GM18873 (cell line): ENCODE measurements around the gene PARP8.

ENCODE experiments used
- ATAC-seq: cut with Tn5 transposase; IDR thresholded peaks from one replicate; pipeline ENCODE4 v1.9.1; 2021; ENCODE audit warnings: mild to moderate bottlenecking, moderate library complexity, moderate number of reproducible peaks; ENCODE audit not compliant: unreplicated experiment, low FRiP score

Gene PARP8

DNA sequence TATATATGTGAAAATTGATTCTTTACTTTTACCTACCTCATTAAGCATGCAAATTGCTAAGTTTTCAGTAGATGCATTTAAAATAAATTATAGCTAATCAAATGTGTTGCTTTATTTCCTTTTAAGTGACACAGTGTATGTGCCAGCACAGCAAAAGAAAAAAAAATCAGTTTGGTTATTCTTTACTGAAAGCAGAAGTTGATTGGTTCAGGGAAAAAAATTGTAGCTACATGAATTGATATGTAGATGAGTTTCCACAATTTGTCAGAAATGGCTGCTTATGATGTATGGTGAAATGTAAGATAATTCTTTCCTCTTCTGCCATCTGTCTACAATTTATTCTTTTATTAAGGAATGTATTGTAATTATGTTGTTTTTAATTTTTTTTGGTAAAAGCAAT is 57.8 kb downstream of the PARP8 start:
- no peak for ATAC-seq

DNA sequence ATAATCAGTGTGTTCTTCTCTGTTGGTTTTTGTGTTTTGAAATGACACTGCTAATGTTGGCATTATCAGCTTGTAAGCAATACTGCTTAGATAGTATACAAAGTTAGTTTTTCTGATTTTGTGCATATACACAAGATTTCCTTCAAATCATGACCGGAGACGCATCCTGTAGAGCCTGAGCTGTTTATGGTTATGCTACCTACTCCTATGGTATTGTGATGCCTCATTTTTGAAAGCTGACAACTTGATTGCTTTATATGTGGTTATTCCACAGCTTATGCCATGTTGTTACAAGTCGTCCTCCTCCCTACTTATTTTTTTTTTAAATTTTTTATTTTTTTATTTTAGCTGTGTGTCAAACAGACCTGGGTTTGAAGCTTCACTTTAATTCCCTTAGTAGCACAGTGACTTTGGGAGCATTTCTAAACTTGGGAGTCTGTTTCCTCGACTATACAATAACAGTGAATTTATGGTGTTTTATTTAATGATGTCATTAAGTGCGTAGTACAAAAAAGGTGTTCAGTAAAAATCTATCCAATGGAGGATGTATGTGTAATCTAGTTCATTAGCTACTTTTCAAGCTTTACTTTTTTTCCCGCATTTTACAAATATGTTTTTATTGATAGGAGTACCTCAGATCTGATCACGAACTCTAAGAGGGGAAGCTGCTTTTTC is 59.5 kb downstream of the PARP8 start:
- no peak for ATAC-seq

DNA sequence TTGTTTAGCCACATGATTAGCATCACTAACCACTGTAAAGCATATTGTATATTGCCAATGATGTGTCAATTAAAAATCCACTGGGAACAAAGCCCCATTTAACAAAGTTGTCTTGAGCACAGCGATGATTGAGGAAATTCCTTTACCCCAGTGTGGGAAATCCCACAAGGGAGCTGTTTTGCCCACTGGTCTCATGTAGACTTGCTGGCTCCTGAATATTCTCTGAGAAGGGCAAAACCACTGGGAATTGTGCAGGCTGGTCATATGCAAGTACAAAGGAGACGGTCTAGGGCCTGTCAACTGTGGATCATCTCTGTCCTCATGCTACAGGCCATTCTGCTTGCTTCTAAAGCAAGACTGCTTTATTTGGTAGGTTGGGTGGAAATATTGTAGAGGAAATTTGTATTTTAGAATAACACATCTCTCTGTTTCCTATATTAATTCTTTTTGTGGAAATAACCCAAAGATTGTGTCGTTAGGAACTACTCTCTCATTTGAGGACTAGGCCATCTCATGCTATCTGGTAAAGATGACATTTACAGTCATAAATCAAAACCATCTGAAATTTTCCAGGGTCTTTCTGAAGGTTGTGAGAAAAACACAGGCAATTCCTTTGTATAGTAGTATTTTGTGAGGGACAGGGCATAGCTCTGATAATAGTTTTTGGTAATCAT is 60.2 kb downstream of the PARP8 start:
- no peak for ATAC-seq

DNA sequence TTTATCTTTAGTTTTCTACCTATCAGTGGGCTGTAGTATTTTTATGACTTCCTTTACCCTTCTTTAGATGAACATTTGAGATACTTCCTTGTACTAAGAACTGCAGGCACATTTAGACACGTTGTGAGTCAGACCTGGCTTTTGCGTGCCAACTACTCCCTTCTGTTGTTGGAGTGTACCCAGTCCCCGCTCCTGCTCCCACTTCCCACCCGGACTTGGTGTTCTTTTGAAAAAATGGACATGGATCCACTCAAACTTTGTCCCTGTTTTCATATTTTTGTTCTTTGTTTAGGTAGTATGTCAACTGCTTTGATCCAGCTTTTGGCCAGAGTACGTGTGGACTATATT is 60.7 kb downstream of the PARP8 start:
- no peak for ATAC-seq

DNA sequence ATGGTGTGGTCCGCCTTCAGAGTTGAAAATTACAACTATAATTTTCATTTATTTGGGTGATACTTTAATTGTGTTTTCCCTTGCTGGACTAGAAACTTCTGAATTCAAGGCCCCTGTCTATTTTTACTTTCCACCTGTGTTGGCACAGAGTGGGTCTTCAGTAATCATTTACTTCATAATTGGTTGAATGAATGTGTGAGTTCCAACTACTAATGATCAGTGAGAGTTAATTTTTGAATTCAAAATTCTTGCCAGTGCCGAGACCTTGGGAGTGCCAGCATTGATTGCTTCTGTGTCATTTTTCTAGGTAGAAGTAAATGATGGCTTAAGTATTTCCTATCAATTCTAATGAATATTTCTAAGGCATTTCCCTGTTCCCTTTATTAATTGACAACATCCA is 61.4 kb downstream of the PARP8 start:
- ATAC-seq = no peak

DNA sequence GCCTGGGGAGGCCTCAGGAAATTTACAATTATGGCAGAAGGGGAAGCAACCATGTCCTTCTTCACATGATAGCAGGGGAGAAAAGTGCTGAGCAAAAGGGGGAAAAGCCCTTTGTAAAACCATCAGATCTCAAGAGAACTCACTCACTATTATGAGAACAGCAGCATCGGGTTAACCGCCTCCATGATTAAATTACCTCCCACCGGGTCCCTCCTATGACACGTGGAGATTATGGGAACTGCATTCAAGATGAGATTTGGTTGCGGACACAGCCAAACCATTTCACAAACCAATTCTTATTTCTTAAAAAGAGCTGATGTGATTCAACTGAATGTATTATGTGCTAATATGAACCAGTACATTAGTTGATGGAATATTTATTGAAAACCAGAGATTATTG is 63.9 kb downstream of the PARP8 start:
- ATAC-seq = no peak

DNA sequence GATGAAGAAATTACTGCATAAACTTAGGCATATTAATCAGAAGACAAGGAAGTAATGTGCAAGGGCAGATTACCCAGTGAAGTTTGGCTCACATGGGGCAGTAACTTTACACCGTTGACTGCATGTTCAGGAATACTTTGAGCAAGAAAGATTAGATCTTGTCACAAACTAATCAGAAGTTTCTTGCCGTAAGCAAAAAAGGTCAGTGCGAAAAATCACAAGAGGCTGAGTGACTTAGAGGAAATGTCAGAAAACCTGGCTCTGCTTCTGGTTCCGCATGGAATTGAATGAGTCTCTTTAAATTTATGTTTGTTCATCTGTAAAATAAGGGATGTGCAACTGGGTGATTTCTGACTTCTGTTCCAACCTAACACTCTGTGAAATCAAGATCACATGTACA is 64.4 kb downstream of the PARP8 start:
- no peak for ATAC-seq

DNA sequence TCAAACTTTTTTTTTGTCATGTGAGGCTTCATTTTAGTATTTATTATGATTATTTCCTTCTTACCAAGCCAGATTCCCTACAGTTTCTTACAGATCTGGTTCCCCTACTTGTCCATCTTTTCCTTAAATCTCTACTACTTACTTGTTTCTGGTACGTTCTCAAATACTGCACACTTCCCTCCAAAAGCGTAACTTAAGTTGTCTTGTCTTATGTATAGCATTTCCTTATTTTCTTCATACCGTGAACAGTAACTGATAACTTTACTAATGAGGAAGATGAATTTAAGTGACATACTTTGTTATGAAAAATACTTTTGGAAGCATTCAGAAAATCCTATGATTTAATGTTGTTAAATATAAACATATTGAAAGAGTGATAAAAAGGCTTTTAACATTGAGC is 67.3 kb downstream of the PARP8 start:
- no peak for ATAC-seq

DNA sequence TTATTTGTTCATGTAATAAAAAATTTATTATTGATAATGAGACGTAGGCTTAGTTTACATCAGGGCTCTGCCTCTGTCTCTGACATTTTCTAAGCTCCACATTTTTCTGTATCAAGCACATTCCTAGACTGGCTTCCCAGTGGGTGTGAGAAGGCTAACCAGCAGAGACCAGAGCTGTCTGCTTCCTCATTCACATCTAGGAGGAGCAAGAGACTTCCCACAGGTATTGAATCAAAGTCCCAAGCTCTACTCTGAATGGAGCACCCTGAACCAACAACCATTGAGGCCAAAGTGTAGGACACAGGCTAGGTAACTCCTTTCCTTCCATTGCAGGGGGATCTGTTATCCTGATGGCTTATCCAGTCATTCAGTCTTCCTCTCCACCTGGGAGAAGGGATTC is 72.4 kb downstream of the PARP8 start:
- ATAC-seq = no peak

DNA sequence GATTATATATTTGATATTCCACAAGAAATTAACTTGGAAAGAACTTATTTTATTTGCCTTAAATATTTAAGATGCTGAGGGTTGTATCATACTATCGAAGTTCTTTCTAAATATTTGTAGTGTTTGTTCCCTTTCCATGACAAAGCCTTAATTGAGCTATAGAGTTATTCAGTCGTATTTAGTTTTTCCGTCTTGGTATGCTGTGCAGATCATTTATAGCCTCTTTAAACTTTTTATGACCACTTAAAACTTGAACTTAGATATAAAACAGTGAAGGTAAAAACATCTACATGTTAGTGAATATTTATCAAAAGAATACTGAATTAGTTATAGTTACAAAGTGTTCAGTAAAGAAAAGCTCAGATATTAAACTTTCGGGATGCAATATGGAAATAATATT is 74.4 kb downstream of the PARP8 start:
- ATAC-seq = no peak

DNA sequence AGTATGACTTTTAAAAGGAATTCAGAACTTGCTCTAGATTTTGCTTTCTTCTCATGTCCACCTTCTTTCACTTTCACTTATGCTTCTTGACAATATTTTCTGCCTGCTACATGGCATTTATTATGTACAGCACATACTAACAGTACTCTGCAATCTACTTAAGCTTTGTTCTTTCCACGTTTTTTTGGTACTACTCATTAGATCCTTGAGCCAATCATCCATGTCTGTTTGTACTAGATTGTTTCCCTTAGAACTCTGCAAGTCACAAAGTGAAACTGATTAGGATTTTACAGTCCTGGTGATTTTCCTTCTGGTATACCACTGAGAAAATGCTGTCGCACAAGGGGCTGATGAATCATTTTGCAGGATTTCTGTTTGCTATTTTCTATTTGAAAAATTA is 78.3 kb downstream of the PARP8 start:
- ATAC-seq = no peak

DNA sequence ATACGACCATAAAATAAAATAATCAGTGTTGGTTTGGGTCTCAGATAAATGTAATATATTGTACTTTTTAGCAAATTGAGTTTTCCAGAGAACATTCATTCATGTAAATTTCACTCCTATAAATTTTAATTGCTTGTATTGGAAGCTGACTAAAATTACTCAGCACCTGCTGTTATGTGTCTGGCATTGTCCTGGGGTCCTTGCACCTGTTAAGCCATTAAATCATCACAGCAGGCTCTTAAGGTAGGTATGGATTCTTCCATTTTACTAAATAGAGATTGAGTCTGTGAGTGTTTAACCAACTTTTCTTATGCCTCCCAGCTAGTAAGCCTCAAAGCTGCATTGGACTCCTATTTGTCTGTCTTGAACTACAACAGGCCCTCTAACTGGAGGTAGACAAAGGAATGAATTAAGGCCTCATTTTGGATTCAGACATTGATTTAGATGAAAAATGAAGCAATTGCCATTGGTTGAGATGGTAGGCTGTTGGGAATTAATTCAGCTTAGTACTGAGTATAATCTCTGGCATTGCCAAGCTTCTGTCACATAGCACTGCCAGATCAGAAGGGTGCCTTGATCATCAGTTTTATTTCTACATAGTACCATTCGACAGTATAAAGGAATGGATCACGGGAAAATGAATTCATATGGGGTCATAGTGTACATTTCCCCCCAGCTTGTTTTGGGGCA is 78.9 kb downstream of the PARP8 start:
- ATAC-seq = no peak

DNA sequence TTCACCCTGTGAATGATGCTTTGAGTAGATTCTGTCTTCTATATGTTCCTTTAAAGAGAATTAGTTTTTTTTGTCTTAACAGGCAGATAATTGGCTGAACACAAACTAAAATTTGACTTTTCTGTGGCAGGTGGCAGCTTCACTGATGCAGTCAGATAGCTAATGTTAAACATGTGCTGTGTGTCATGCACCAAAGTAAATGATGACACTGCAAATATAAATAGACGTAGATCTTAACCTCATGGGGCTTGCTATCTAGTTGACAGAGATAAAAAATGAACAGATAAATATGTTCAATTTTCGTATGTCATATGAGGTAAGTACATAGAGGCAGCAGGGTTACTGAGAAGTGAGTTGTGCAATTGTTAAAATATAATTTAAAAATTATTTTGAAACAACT is 82.7 kb downstream of the PARP8 start:
- ATAC-seq = no peak

DNA sequence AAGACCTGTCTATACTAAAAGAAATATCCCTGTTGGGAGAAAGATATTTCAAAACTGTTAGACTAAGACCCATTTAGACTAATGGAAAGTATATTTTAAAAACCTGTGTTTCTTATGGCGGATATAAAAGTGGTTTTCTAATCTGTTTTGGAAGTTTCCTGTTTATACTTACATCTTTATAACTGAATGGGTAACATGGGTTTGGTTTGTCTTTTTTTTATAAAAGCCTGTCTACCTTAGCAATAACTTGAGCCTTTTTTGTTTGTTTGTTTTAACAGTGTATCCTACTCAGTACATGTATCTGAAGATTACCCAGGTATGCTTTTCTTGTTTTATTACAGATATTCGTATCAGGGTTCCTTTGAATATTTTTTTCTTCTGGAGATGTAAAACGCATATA is 83.4 kb downstream of the PARP8 start:
- ATAC-seq = no peak

DNA sequence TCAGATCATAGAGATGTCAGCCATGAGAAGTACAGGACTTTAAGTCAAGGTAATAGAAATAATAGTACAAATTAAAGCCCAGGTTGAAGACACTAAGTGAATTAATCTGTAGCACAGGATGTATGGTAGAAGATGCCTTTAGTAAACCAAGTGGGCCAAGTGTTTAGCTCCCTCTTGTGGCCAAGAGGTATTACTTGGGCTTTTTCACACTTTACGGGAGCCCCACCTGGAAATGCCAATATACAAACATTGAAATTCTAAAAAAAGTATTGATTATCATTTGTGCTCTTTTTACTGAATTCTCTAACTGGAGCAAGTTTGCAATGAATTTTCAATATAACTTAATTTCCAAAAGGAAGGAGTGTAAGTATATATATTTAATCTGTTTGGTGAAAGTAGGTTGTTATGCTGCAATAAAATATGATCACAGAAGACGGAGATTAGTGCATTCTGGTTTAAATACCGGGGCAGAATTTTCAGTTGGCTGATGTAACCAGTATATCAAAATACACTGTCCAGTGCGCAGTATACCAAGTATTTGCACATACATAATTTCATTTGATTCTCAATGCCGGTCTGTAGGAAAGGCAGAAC is 84.7 kb downstream of the PARP8 start:
- no peak for ATAC-seq

DNA sequence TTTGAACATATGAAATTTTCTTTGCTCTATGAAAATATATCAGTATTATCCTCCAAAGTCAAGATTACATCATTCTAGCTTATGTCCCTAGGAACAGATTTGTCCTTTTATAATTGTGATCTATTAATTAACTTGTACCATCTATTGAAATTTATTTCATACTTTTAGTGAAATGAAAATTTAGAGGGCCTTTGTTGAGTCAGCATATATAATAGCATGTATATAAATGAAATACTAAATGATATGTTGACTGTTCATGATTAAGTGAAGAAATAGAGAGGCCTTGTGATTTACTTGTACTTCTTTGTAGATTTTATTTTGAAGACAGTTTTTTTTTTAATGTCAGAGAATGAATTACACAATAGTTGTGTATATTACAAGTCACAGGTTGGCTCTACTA is 86.4 kb downstream of the PARP8 start:
- ATAC-seq = no peak

DNA sequence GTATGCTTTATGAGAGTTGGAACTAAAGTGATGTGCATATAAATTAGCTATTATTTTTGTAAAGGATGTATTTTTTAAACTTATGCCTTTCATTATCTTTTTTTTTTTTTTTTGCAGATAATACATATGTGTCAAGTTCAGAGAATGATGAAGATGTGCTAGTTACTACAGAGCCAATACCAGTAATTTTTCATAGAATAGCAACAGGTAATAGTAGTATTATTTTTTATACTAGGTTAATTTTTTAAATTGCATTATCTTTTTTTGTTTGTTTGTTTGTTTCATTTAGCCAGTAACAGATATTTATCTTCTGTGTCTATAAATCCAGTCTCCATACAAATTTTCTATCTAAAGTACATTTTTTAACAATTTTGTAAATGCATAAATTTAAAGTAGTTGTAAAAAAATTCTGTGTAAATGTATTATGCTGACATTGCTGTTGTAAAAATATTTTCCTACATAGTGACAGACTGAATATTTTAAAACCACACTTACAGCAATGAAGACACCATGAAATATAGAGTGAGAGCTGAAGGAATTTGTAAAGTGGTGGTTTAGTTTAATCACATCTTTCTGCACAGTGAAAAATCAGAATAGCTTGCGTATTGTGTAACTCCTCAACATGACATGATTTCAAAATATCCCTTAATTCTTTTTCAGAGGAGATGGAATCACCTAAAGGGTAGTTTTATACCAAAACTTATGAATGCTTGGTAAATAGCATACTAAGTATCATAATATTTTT is 93.3 kb downstream of the PARP8 start:
- ATAC-seq = no peak

DNA sequence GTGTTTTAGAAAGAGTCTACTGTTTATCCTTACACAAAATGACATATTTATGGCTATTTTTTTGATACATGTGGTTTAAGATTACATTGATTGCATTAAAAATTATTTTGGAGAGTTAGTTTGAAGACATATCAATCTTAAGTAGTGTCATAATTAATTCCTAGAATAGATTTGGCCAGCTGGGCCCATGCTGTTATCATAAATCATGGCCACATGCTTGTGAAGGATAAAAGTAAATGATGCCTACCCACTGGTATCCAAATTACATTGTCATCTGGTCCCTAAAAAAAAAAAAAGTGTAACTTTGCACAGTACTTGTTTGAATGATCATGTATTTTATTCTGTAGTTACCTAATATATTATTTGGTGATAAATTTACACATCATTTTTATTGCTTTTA is 96.9 kb downstream of the PARP8 start:
- no peak for ATAC-seq

DNA sequence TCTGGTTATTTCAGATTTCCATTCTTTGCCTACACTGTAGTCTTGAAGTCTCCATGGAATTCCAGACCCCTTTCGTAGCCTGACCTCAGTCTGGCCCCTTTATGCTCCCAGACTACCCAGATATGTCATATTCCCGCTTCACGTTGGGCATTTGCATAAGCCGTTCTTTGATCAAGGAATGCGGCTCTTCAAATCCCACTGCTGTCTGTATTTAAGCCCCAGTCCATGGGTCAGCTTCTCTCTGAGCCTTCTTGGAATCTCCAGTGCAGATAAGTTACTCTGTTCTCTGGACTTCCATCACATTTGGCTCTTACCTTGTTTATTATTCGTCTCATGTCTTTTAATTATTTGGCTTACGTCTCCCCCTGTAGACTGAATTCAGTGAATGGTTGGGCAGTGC is 97.4 kb downstream of the PARP8 start:
- no peak for ATAC-seq

DNA sequence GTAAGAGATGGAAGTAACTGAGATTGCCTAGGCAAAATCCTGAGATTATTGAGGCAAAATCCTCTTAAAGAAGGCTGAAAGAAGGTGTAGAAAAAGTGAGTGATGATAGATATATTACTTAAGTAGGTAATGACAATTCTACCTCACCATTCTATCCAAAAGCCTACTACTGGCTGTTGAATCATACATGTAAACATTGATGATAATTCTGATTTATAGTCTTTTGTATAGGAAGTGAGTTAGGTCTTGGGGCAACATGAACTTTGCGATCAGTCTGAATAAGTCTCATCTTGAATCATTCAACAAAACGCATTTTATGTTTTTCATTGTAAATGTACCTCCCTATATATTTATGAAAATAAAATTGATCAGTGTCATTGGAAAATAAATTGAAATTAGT is 99.6 kb downstream of the PARP8 start:
- ATAC-seq = no peak

DNA sequence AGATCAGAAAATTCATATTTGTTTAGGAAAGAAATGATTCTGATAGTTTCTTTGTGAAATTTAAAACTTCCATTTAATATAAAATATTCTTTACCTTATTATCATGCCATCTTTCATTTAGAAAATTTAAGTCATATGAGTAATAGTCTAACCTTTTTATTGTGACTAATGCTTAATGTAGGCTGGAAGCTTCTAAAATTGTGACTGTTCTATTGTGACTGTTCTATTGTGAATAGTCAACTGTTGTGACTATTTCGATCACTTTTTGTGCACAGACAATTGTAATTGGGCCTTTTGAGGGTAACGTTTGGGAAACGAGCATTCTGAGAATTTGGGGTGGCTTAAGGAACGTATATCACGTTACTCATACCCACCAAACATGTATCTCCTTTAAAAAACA is 100.0 kb downstream of the PARP8 start:
- ATAC-seq = no peak
